ENCODE data around the gene CCL17.

The CCL17 gene

DNA sequence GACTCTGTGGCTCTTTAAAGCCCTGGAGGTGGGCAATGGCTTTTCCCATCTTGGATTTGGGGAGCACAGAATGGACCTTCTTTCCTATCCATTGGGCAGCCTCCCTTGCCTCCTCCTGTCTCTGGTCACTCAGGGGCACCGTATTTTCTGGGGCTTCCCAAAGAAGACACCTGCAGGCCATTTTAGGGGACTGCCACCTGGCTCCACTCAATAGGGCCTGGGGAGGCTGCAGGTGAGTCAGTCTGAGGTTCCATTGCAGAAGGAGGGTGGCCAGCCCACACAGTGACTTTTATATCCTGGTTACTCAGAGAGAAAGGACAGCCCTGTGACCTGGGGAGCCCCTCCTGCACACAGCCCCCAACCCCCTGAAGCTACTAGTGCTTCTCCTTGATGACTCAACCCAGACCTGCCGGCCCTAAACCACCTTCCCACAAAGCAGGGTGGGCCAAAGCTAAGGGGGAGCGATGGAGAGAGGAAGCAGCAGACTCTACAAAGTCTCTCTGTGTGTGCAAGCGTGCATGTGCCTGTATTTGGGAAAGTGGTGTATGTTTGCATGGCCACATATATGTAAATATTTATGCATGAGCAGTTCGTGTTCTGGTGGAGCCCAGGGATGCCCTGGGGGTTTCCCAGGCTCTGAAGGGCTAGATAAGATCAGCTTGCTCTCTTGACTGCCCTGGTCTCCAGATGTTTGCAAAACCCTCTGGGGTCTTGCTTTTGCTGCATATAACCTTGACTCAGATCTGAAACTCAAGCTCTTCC is 27.3 kb upstream of the CCL17 start:
- DNase-seq (ENCODE audit: low spot score) = peak; percentile 81

DNA sequence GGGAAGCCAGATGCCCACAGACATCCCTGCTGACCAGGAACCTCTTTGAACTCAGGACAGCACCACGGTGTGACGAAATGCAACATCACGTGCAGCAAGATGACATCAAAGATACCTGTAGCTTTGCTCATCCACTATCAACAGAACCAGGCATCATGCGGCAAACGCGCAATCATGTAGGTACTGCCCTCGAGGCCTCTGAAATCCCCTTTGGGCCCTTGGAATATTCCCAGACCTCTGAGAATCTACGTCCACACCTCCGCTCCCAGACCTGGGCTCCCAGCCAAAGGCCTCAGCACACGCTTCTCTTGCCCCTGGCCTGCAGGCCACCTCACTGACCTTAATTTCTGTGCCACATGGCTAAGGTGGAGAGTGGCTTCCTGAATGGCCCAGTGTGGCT is 25.0 kb upstream of the CCL17 start:
- DNase-seq (ENCODE audit: low spot score) = peak; percentile 49

DNA sequence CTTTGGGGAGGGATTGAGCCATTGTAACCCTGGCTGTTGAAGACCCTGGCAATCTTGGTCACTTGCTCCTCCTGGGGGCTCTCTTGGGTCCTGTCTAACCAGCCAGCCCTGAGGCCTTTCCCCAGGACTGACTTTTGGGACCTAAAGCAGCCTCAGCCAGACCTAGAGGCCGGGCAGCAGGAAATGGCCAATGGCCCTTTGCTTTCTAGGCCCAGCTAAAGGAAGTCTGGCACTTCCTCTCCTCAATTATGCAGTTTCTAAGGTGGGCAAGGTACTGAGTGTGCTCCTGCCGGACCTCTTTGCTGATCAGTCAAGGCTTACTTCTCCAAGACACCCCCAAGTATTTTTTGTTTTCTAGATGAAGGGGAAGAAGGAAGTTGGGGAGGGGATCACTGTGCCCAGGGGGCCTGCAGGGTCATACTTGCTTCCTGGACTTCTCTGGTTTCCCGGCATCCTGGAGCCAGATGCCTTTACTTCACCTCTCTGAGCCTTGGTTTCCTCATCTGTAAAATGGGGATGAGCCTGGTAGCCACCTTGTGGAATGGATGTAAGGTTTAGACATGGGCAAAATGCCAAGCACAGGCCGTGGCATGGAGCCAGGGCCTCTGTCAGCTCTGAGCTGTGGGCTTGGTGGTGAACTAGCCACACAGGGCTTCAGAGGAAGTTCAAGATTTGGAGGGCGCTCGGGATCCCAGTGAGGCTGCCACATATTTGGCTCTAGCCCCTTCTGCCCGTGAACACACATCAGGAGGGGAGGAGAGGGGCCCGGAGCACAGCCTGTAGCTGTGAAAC is 23.7 kb upstream of the CCL17 start:
- DNase-seq (ENCODE audit: low spot score) = peak; percentile 66

DNA sequence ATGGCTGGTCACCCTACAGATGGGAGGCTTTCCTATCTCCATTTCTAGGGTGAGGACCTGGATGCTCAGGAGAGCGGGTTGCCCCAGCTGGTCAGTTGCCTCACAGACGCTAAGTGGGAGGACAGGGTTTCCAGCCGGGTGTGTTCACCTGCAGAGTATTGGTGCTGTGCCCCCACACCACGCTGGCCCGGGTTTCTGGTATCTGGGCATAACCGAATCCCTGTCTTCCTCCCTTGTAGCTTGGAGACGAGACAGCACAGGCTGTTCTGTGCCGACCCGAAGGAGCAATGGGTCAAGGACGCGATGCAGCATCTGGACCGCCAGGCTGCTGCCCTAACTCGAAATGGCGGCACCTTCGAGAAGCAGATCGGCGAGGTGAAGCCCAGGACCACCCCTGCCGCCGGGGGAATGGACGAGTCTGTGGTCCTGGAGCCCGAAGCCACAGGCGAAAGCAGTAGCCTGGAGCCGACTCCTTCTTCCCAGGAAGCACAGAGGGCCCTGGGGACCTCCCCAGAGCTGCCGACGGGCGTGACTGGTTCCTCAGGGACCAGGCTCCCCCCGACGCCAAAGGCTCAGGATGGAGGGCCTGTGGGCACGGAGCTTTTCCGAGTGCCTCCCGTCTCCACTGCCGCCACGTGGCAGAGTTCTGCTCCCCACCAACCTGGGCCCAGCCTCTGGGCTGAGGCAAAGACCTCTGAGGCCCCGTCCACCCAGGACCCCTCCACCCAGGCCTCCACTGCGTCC is 22.6 kb upstream of the CCL17 start:
- no peak for DNase-seq (ENCODE audit: low spot score)

DNA sequence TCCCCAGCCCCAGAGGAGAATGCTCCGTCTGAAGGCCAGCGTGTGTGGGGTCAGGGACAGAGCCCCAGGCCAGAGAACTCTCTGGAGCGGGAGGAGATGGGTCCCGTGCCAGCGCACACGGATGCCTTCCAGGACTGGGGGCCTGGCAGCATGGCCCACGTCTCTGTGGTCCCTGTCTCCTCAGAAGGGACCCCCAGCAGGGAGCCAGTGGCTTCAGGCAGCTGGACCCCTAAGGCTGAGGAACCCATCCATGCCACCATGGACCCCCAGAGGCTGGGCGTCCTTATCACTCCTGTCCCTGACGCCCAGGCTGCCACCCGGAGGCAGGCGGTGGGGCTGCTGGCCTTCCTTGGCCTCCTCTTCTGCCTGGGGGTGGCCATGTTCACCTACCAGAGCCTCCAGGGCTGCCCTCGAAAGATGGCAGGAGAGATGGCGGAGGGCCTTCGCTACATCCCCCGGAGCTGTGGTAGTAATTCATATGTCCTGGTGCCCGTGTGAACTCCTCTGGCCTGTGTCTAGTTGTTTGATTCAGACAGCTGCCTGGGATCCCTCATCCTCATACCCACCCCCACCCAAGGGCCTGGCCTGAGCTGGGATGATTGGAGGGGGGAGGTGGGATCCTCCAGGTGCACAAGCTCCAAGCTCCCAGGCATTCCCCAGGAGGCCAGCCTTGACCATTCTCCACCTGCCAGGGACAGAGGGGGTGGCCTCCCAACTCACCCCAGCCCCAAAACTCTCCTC is 21.9 kb upstream of the CCL17 start:
- DNase-seq (ENCODE audit: low spot score) = no peak

DNA sequence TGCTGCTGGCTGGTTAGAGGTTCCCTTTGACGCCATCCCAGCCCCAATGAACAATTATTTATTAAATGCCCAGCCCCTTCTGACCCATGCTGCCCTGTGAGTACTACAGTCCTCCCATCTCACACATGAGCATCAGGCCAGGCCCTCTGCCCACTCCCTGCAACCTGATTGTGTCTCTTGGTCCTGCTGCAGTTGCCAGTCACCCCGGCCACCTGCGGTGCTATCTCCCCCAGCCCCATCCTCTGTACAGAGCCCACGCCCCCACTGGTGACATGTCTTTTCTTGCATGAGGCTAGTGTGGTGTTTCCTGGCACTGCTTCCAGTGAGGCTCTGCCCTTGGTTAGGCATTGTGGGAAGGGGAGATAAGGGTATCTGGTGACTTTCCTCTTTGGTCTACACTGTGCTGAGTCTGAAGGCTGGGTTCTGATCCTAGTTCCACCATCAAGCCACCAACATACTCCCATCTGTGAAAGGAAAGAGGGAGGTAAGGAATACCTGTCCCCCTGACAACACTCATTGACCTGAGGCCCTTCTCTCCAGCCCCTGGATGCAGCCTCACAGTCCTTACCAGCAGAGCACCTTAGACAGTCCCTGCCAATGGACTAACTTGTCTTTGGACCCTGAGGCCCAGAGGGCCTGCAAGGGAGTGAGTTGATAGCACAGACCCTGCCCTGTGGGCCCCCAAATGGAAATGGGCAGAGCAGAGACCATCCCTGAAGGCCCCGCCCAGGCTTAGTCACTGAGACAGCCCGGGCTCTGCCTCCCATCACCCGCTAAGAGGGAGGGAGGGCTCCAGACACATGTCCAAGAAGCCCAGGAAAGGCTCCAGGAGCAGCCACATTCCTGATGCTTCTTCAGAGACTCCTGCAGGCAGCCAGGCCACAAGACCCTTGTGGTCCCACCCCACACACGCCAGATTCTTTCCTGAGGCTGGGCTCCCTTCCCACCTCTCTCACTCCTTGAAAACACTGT is 21.0 kb upstream of the CCL17 start:
- peak; percentile 50 for DNase-seq (ENCODE audit: low spot score)

DNA sequence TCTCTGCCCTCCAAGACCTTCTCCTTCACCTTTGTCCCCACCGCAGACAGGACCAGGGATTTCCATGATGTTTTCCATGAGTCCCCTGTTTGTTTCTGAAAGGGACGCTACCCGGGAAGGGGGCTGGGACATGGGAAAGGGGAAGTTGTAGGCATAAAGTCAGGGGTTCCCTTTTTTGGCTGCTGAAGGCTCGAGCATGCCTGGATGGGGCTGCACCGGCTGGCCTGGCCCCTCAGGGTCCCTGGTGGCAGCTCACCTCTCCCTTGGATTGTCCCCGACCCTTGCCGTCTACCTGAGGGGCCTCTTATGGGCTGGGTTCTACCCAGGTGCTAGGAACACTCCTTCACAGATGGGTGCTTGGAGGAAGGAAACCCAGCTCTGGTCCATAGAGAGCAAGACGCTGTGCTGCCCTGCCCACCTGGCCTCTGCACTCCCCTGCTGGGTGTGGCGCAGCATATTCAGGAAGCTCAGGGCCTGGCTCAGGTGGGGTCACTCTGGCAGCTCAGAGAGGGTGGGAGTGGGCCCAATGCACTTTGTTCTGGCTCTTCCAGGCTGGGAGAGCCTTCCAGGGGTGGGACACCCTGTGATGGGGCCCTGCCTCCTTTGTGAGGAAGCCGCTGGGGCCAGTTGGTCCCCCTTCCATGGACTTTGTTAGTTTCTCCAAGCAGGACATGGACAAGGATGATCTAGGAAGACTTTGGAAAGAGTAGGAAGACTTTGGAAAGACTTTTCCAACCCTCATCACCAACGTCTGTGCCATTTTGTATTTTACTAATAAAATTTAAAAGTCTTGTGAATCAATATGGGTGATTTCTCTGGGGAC is 20.1 kb upstream of the CCL17 start:
- DNase-seq (ENCODE audit: low spot score) = no peak

DNA sequence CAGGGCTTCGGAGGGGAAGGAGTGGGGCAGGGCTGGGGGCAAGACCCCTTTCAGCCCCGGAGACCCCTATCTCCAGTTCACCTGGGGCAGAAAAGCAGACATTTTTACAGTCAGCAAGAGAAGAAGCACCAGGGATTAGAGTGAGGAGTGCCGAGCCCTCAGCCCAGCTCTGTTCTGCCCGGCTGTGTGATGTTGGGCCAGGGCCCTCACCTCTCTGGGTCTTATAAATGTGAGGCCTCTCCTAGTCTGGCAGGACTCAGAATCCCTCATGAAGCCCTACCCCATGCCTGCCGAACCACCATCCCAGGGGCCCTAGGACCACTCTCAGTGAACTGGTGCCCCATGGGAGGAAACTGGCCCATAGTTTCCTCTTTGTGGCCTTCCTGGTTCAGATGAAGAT is 19.5 kb upstream of the CCL17 start:
- DNase-seq (ENCODE audit: low spot score) = no peak

DNA sequence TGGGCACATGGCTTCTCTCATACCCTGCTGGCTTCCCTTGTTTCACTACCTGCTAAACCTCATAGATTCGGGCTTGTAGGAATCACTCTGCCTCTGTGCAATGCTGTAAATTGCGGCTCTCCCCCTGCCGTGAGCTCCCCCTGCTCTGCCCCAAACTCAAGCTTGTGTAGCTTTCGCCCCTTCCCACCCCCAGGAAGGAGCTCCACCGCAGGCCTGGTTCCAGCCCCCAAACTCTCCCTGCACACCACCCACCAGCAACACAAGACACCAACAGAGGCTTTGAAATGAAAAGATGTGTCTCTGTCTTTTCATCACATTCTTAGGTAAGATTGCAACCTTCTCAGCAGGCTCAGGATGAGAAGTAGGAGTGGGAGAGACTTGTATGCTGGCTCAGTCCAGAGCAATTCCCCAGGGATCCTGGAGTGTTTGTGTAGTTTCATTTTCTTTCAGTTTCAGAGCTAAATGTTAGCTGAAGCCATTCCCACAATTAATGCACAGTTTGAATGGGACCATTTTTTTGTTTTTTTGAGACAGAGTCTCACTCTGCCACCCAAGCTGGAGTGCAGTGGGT is 18.1 kb upstream of the CCL17 start:
- DNase-seq (ENCODE audit: low spot score) = no peak

DNA sequence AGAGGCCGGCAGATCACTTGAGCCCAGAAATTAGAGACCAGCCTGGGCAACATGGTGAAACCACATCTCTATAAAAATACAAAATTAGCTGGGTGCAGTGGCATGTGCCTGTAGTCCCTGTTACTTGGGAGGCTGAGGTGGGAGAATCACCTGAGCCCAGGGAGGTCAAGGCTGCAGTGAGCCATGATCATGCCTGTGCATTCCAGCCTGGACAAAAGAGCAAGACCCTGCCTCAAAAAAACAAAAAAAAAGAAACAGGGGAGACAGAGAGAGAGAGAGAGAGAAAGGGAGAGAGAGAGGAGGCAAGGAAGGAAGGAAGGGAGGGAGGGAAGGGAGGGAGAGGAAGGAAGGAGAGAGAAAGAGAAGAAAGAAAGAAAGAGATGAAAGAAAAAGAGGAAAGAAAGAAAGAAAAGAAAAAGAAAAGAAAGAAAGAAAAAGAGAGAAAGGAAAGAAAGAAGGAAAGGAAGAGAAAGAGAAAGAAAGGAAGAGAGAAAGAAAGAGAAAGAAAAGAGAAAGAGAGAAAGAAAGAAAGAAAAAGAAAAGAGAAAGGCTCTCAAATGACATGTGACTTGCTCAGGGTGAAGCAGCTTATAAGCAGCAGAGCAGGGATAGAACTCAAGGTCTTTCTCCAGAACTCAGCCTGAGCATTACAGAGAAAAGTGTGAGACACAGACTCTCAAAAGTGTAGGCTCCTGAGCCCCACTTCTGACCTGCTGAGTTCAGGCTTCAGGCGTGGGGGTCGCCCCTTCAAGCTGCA is 16.8 kb upstream of the CCL17 start:
- no peak for DNase-seq (ENCODE audit: low spot score)

DNA sequence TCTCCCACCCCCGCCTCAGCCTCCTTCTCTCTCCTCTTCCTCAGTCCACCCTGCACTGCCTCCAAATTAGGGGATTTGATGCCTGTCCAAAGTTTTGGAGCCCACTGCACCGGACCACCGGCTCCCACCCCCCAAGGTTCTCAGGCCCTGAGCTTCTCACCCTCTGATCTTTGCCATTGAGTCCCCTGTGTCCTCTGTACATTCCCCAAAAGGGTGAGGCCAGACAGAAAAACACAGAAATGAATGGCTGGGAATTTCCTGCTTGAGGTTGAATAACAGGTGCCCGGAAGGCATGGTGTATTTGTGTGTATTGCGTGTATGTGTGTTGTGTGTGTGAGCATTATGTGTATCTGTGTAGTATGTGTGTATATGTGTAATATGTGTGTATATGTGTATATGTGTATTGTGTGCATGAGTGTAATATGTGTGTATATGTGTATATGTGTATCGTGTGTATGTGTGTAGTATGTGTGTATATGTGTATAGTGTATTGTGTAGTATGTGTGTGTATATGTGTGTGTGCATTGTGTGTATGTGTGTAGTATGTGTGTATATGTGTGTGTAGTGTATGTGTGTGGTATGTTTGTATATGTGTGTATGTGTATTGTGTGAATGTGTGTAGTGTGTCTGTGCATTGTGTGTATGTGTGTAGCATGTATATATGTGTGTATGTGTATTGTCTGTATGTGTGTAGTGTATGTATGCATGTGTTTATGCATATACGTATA is 16.0 kb upstream of the CCL17 start:
- peak; percentile 20 for DNase-seq (ENCODE audit: low spot score)

DNA sequence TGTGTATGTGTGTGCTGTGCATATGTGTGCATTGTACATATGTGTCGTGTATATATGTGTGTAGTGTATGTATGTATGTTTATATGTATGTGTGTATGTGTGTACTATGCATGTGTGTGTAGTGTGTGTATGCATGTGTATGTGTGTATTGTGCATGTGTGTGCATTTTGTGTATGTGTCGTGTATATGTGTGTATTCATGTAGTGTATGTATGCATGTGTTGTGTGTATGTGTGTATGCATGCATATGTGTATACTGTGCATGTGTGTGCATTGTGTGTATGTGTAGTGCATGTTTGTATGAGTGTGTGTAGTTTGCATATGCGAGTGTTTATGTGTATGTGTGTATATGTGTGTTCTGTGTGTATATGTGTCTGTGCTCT is 15.5 kb upstream of the CCL17 start:
- no peak for DNase-seq (ENCODE audit: low spot score)

DNA sequence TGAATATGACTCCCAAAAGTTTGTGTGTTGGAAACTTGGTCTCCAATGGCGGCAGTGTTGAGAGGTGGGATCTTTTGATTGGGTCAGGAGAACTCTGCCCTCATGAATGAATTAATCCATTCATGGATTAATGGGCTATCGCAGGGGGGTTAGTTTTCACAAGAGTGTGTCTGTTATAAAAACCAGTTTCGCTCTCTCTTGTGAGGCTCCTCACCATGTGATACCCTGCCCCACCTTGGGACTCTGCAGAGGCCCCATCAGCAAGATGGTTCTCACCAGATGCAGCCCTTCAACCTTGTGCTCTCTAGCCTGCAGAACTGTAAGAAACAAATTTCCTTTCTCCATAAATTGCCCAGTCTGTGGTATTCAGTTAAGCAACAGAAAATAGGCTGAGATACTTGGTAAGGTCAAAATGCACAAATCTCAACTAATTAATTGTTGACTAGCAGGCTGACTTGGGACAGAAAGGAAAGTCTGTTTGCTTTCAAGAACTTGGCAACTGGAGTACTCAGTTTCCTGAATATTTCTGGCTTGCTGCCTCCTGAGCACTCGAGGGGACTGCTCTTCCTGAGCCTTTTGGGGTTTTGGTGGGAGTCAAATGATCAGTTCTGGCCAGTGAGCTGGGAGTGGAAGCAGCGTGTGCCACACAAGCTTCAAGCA is 13.8 kb upstream of the CCL17 start:
- DNase-seq (ENCODE audit: low spot score) = no peak

DNA sequence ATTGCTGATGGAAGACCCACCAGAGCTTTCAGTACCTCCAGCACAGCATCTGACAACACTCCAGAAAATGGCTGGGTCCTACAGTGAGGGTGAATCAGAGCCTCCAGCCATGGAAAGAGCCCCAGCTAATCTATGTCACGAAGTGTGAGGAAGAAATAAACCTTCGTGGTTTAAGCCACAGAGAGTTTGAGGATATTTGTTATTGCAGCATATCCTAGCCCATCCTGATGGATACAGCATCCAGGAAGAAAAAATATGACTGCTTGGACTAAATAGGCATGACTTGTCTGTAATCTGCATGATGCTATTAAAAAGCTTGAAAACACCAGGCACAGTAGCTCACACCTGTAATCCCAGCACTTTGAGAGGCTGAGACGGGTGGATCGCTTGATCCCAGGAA is 13.3 kb upstream of the CCL17 start:
- no peak for DNase-seq (ENCODE audit: low spot score)

DNA sequence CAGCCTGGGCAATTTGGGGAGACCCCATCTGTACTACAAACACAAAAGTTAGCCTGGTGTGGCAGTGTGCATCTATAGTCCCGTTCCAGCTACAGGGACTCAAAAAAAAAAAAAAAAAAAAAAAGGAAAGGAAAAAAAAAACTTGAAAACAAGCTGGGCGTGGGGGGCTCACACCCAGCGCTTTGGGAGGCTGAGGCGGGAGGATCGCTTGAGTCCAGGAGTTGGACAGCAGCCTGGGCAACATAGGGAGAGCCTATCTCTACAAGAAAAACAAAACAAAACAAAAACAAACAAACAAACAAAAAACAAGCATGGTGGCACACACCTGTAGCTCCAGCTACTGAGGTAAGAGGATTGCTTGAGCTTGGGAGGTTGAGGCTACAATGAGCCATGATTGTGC is 12.9 kb upstream of the CCL17 start:
- no peak for DNase-seq (ENCODE audit: low spot score)

DNA sequence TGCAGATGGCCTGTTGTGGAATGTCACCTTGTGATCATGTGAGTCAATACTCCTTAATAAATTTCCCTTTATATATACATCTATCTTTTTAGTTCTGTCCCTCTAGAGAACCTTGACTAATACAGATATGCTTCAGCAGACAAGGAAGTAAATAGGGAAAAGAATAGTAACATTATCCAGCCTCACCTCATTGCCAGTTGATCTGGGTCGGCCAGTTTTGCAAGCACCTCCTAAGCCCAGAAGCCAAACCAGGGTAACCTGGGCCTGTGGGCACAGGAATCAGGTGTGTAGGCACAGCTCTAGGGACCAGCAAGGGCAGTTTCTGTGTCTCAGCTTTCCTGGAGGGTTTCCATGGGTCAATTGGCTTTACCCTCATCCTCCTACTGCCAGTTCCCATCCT is 11.9 kb upstream of the CCL17 start:
- peak; percentile 46 for DNase-seq (ENCODE audit: low spot score)

DNA sequence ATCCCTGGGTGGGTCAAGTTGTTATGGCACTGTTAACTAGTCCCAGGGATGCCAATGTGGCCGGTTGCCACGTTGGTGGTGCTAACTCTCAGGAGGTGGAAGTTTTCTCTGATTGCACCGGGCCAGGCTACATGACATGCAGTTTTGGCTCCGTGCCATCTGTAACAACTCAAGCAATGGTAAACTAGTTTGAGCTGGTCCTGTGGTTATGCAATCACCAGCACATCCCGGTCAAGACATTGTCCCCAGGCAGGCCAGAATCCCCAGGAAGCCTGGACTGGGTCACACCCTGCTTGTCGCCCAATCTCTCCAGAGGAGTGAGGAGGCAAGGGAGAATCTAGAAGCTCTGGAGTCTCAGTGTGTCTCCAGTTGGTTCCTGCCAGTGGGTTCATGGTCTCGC is 10.1 kb upstream of the CCL17 start:
- DNase-seq (ENCODE audit: low spot score) = peak; percentile 82

DNA sequence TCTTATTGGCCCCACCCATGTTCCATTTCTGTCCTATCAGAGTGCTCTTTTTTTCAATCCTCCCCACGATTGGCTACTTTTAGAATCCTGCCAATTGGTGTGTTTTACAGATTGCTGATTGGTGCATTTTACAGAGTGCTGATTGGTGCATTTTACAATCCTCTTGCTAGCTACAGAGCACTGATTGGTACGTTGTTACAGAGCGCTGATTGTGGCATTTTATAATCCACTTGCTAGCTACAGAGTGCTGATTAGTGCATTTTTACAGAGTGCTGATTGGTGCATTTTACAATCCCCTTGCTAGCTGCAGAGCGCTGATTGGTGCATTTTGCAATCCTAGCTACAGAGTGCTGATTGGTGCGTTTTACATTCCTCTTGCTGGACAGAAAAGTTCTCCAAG is 9.5 kb upstream of the CCL17 start:
- DNase-seq (ENCODE audit: low spot score) = no peak

Data from kidney tubule cell (primary cell).